NCI-H774 (cell line): ENCODE results near the gene TNFRSF14.
"Not testable (repeated sequence)": the region's sequence is repeated elsewhere in the genome, so short reads cannot be mapped to it uniquely, and the experiment has no call there.

Source experiments
- DNase-seq: peaks from one replicate; lab custom pipeline; 2025; lab: John Stamatoyannopoulos, UW

TNFRSF14 gene

DNA sequence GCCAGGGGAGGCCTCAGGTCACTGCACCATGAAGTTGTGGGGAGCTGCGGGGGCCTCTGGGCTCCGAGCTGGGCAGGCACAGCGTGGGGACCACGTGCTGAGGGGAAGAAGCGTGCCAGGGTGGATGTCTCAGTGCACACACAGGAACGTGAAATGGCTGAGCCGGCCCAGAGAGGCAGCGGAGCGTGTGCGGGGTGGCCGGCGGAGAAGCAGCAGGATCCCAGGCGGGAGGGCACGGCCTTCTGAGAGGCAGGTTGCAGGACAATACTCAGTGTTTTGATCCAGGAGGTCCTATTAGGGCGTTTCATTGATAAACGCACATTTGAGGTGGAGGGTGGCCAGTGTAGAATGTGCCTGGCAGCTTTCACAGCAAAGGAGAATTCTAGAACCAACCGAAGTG is 12.9 kb downstream of the TNFRSF14 start:
- no peak for DNase-seq

DNA sequence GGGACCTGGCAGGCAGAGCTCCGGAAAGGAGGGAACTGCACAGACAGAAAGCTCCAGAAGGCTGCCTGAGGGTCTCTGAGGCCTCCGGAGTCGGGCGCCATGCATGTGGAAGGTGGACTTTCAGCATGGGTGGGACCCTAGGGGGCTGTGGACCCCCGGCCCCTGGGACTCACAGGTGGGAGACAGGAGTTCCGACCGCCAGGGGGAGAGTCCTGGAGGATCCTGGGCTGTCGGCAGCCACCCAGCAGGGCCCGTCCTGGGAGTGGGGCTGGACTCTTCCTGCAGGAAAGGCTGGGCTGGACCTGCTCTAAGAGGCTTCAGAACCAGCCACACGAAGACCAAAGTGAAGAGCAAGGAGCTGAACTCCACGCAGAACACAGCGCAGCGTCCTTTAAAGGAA is 13.5 kb downstream of the TNFRSF14 start:
- not testable (repeated sequence) for DNase-seq

DNA sequence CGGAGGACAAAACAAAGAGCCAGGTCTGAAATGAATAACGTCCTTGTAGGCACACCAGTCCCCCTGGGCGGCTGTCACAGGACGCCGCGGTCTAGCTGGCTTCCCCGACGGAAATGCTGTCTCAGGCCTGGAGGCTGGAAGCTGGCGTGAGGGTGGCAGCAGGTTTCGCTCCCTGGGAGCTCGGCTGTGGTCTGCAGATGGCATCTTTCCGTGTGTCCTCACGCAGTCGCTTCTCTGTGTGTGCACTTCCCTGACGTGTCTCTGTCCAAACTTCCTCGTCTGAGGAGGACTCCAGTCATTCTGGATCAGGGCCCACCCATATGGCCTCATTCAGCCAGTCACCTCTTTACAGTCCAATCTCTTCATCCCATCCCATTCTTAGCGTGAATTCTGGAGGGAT is 14.2 kb downstream of the TNFRSF14 start:
- no peak for DNase-seq

DNA sequence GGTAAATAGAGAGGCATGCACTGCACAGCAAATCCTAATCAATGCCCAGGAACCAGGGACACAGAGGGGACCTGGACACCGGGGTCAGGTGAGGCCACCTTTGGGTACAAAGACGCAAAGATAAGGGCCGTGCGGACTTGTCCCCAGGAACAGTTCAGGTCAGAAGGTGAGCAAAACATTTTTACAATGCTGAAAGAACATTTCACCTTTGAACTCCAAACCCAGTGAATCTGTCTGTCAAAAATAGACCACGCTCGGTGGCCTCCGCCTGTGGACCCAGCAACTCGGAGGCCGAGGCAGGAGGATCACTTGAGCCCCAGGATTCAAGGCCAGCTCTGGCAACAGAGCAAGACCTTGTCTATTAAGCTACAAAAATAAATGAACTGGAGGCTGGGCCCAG is 15.2 kb downstream of the TNFRSF14 start:
- DNase-seq, result no peak

DNA sequence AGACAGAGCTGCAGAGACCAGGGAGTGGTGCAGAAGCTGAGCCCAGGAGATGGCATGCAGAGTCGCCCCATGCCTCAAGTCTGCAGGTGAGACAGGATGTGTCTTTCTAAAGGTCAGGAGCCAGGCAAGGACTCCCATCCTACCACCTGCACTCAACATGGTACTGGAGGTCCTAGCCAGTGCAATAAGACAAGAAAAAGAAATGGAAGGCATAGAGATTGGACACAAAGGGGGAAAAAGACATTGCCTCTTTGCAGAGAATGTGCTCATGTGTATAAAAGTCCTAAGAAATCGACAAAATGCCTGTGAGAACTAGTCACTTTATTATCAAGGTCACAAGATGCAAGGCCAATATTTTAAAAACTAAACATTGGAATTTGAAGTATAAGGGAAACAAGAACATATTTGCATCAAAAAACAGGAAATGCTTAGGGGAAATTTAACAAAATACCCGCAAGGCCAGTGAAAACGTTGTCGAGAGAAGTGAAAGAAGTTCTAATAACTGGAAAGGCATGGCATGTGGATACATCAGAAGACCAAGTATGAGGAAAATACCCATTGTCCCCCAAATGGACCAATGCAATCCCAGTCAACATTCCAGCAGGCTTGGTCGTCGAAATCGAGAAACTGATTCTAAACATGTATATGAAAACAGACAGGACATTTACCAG is 17.2 kb downstream of the TNFRSF14 start:
- no peak for DNase-seq

DNA sequence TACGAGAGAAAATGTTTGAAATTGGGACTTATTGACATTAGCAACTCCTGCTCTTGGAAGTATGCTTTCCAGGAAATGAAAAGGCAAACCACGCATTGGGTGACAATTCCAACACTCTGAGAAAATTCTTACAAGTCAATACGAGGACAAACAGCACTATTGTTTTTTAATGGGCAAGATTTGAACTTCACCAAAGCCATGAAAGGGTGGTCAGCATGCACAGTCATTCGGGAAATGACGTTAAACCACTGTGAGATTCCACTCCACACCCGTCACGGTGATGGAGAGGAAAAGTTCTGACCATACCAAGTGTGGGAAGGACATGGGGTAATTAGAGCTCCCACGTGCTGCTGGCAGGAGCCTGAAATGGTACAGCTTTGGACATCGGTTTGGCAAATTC is 18.2 kb downstream of the TNFRSF14 start:
- no peak for DNase-seq

DNA sequence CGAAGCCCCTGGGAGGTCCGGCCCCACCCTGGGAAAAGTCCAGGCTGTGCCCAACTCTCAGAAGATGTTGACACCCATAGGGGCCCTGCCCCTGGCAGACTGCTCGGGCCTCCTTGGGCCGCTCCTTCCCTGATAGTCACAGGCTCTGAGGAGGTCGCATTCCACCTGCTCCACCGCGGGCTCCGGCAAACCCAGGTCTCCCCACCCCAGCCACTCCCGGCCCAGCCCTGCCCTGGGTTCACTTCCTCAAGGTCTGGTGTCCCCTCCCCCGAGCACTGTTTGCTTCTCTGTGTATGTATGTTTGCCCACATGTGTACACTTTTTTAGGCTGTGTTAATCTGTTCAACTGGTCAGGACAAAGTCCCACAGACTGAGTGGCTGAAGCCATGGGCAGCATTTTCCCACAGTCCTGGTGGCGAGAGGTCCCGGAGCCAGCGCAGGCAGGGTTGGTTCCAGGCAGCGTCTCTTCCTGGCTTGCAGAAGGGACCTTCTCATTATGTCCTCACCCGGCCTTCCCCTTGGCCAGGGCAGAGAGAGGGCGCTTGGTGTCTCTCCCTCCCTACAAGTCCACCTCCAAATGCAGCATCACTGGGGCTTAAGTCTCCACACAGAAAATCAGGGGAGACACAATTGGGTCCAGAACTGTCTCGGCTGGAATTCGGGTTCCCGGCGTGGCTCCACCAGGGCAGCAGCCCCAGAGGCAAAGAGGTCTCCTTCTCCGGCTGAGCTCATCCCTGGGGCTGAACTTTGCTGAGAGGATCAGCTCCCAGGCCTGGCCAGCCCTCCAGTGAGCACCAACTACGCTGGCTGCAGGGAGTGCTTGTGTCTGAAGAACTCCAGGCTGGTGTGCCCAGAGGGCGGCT is 19.9 kb downstream of the TNFRSF14 start:
- DNase-seq, result no peak

DNA sequence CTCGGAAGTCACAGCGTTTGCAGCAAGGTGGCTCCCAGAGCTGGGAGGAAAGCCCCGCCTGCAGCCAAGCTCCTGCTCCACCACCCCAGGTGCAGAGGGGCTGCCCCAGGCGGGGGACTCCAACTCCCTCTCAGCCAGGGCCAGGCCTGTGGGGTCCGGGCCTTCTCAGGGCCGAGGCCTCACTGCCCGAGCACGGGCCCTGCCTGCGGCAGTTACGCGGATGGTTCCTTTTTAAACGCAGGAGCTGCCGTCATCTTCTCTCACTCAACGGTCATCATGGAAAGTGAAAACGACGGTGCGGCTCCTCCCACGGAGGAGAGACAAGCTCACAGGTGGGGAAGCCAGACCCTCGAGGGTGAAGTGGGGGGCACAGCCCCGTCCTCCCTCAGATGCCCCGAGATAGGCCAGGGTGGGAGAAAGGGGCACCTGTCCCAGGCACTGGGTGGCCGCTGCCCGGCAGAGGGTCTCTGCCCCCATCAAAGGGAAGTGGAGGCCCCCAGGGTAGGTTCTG is 21.4 kb downstream of the TNFRSF14 start:
- DNase-seq, result not testable (repeated sequence)

DNA sequence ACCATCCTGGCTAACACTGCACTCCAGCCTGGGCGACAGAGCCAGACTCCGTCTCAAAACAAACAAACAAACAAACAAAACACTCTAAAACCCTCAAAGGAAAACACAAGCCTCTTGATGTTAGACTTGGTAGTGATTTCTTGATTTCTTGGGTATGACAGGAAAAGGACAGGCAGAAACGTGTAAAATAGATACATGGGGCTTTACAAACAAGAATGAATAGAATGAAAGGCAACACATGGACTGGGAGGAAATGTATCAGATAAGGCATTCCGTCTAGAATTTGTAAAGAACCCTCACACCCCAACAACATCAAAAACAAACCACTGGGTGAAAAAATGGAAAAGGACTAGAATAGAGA is 22.6 kb downstream of the TNFRSF14 start:
- DNase-seq, result no peak

DNA sequence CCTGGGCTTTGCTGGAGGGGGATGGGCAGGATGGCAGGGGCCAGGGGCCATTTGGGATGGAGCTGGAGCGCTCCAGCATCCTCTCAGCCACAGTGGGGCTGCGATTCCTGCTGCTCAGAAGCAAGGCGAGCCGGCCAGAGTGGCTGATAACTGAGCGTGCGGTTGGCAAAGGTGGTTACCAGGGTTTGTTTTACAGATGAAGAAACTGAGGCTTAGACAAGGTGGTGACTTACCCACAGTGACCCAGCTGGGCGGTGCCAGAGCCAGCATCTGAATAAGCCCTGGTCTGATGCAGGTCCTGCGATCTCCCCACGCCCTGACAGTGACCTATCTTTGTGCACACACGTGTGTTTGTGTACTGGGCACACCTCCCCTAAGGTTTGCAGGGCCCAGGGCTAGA is 24.5 kb downstream of the TNFRSF14 start:
- no peak for DNase-seq

DNA sequence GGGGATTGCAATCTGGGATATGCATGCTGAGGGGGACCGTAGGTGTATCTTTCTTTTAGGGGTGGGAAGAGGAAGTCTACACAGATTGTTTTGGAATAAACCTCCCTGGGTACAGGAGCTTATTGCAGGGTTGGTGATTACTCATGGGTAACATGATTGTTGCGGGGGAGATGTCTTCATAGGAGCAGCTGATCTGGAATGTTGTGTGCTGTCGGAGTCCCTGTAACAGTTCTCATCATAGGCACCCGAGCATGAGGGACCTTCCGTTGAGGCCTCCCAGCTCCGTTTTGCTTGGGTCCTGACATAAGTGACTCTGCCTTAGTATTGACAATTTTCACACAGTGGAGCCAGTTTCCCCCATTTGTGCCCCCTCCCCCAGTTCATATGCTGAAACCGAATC is 26.2 kb downstream of the TNFRSF14 start:
- DNase-seq, result no peak

DNA sequence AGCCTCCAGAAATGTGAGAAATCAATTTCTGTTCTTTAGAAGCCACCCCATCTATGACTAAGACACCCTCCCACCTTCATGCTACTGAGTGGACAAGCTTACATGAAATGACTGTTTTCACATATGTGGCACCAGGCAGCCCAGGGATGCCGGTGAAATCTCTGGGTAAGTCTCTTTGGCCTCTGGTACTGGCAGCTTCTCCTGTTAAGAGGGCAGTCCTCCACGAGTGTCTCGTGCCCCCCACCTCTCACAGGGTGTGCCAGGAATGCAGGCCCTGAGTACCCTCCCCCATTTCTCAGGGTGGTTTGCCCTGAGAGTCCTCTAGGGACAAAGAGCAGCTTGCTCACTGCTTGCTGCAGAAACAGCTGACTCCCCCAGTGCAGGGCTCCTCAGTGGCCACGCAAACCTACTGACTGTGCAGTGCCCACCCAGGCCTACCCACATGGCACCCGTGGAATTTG is 27.2 kb downstream of the TNFRSF14 start:
- DNase-seq, result no peak

DNA sequence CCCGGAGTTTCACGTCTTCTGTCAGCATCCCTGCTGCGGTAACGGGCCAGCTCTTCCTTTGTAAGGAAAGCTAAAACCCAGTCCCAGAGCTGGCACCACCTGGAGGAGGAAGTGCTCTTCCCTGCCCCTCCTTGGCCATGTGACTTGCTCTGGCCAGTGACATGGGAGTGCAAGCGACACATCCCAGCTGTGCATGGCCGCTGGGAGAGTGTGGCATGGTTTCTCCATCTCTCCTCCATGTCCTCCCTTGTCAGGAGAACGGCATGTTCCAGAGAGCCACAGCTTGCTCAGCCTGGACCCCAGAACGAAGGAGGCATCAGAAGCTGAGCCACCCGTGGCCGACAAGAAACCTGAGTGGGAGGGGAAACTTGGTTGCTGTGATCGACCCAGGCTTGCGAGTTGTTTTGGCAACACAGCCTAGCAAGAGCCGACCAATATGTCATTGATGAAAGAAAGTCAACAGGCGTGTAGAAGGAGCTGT is 27.7 kb downstream of the TNFRSF14 start:
- peak; percentile 40 for DNase-seq

DNA sequence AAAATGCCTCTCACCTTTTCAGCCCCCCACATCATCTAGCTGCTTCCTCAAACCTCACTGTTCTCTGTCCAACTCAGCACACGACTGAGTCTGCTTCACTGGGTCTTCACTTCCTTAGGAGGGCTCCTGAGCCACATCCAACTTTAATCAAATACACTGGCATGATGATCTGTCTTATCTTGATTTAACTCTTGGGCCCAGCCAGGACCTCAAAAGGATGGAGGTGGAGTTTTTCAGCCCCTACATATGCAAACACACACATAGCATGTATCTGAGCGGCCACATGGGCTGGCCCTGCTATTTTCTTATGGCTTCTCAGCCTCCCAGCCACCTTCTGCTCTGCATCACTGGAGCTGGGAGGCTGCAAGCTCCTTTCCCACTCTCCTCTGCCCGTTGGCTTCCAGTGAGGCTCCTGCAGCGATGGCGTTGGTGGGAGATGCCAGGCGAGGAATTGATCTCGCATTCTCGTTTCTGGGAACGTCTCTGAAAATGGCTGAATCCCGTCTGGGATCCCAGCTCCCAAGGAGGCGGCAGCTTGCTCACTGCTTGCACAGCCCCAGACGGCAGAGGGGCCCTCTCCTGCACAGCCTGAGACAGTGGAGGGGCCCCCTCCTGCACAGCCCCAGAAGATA is 28.6 kb downstream of the TNFRSF14 start:
- no peak for DNase-seq

DNA sequence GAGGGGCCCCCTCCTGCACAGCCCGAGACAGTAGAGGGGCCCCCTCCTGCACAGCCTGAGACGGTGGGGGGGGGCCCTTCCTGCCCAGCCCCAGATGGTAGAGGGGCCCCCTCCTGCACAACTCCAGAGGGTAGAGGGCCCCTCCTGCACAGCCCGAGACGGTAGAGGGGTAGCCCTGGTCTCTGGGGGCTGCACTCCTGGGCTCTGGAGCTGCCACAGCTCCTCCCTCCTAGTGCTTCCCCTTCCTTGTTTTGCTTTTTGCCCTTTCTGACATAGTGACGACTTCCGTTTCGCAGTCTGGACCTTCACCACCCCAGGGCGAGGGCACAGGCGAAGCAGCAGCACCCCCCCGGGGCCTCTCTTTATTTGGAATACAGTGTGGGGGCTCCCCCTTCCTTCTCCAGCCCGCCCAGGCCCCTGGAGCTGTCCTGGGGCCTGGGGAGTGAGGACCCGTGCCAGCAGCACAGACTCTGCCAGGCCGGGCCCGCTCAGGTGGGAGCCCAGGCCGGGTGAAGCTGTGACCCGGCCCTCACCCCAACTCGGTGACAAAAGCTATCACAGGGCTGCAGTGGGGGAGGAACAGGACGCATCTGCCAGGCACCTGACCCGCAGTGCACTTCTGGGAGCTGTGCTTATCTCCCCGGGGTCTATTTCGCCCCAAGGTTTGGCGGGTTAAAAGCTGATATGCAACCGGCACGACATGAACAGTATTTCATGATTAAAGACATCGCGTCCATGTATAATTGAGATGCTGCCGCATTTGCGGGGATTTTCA is 29.3 kb downstream of the TNFRSF14 start:
- DNase-seq, result peak; percentile 1

DNA sequence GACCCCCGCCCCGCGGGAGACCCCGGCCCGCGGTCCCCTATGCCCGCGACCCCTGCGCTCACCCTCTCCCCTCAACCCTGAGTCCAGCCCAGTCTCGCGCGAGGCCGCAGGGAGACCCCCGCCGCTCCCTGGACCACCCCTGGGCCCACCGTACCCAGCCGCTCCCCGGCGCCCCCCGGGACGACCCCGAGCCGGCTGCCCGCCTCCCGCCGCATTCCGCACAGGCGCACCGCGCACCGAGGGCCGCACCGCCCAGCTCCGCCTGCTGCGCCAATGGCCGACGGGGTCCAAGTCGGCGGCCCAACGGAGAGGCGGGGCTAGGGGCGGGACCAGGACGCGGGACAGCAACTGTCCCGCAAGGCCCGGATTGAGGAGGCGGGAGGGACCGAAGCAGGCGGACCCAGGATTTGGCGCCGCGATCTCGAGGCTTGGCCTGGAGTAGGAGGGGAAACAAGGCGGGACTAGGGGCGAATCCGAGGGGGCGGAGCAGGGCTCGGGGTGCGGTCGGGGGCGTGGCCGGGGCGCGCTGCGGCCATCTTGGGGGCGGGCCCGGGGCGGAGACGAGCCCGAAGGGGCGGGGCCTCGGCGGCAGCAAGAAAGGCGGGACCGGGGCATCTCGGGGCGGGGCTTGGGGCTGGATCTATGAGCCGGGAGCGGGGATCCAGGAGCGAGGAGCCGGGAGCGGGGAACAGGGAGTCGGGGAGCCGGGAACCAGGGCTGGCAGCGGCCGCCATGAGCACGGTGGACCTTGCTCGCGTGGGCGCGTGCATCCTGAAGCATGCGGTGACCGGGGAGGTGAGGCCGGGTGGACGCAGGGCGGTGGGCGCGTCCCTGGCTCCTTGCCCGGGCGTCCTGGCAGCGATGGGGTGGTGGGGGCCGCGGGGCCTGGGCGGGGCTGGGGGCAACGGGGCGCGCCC is 30.2 kb downstream of the TNFRSF14 start, which contains the start of gene PRXL2B:
PRXL2B (plus strand) TSS at position 624 of the 917 bp plus-strand sequence; CDS start at position 733, 109 bp downstream.
- peak; percentile 85 for DNase-seq

DNA sequence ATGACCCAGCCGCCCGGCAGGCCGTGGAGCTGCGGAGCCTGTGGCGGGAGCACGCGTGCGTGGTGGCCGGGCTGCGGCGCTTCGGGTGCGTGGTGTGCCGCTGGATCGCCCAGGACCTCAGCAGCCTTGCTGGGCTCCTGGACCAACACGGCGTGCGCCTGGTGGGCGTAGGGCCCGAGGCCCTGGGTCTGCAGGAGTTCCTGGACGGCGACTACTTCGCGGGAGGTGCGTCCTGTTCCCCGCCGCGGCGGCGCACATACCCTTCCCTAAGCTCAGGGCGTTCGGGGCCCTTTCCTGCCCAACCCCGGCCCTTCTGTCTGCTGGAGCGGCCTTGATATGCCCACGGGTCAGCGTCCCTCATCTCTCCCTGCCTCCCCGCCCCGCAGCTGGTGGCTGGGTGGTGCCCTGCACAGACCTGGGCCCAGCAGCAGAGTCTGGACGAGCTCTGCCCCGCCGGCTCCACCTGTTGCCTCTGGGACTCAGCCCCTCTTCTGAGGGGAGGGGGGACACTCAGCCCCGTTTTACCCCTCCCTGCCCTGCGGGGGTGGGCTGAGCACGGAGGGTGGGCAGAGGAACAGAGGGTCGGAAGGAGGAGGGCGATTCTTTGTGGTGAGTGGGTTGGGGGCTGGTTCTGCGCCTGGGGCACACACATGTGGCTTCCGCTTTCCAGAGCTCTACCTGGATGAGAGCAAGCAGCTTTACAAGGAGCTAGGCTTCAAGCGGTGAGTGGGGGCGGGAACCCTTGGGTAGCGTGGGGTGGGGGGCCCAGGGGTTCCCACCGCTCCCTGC is 31.1 kb downstream of the TNFRSF14 start:
- no peak for DNase-seq

DNA sequence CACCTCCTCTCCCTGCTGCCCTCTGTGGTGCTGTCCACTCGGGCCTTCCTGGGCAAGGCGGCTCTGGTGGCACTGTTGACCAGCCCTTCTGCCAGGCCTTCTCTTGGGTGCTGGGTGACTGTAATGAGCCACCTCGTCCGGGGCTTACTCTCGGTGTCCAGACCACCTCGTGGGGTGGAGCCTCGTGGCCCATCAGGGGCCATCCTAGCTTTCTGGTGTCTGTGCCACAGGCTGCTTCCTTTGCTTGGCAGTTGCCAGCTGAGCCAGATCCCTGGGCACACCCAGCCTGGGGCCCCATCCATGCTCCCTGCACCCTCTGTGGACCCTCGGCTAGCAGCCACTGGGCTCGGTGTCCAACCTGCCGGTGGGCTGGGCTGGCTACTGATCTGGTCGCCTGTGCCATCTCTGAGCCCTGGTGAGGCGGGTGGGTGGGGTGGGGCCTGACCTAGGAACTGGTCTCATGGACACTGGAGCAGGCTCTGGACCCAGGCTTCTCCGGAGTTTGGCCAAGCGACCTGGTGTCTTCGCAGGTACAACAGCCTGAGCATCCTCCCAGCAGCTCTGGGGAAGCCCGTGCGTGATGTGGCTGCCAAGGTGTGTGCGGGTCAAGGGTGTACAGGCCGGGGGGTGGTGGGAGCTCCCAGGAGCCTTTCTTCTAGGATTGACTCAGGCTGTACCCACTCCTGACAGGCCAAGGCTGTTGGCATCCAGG is 31.8 kb downstream of the TNFRSF14 start:
- DNase-seq, result no peak
